Adrenal gland (tissue), 5 donors: ENCODE measurements around the gene PLEKHO2.

Experiments used
- POLR2A ChIP-seq, 2 donors: fragments of 450-650 bp; IDR thresholded peaks; one replicate each; pipeline ENCODE4 v1.6.1; 2017; ENCODE audit warnings: antibody characterized with exemption in 2 of 2, mild to moderate bottlenecking in 2 of 2, moderate library complexity in 1 of 2
- TF ChIP-seq, protein P1 (sequence below), 6 experiments: fragments of 450-650 bp in 4 of 6; fragments of 200-600 bp in 2 of 6; sonication (generic) in 1 of 6; IDR thresholded peaks; 1 replicate in 5 of 6; 2 replicates in 1 of 6; pipeline versions ENCODE4 v1.5.1 to v1.8.0; 2016 to 2021; ENCODE audit warnings: antibody characterized with exemption in 6 of 6, mild to moderate bottlenecking in 2 of 6, moderate library complexity in 1 of 6
- donor health status: DM: no; HTN: no; CAD: no.

DNA sequence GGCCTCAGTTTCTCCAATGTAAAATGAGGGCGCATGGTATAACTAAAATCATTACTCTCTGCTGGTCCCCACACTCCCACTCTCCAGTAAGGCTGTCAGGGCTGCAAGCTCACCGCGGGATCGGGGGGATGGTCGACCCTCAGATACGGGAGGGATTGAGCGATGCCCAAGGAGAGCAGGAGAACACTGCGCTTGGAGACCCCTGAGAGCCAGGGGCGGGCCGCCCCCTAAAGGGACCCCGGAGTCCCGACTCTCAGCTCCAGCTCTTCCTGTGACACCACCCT, 713 bp upstream of the PLEKHO2 start:
- TF ChIP-seq, protein P1, sequence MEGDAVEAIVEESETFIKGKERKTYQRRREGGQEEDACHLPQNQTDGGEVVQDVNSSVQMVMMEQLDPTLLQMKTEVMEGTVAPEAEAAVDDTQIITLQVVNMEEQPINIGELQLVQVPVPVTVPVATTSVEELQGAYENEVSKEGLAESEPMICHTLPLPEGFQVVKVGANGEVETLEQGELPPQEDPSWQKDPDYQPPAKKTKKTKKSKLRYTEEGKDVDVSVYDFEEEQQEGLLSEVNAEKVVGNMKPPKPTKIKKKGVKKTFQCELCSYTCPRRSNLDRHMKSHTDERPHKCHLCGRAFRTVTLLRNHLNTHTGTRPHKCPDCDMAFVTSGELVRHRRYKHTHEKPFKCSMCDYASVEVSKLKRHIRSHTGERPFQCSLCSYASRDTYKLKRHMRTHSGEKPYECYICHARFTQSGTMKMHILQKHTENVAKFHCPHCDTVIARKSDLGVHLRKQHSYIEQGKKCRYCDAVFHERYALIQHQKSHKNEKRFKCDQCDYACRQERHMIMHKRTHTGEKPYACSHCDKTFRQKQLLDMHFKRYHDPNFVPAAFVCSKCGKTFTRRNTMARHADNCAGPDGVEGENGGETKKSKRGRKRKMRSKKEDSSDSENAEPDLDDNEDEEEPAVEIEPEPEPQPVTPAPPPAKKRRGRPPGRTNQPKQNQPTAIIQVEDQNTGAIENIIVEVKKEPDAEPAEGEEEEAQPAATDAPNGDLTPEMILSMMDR (IDR thresholded peaks at IDR 0.05) = no peak
- no peak for TF ChIP-seq POLR2A (IDR thresholded peaks at IDR 0.05)
